ENCODE data around the gene RNF207.

The RNF207 gene

DNA sequence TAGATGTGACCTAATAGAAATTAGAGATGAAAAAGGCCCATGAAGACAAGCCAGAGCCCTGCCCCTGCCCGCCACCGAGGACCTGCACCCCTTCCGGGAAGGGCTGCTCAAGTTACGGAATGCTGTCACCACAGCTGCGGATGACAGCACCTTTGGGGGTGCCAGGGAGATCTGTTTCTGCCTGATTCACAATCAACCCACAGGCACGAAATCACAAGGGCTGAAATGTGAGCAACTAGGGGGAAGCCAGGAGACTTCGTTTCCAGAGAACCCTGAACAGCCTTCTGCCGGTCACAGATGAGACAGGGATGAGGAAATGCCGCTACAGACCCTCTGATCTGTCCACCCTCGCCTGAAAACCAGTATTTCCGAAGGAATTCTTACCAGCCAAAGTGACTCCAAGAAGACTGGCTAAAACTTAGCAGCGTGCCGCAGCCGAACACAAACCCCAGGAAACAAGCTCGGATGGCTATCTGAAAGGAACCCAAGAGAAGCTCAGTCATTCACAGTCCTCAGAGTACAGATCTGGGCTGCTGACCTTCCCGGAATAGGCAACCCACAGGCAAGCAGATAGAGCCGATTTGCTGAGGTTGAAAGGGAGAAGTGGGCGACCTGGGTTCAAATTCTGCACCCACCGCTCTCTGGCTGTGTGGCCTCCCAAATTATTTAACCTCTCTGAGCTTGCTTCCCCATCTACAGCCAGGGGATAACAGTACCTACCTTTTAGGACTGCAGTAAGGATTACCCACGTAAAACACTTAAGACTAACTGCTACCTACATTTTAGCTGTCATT is 28.8 kb downstream of the RNF207 start:
- no peak for DNase-seq

GRCh38 chr1:6235296-6235677 is 29.4 kb downstream of the RNF207 start:
- DNase-seq, result no peak

GRCh38 chr1:6237093-6237492 is 31.2 kb downstream of the RNF207 start:
- DNase-seq, result no peak

- no peak for DNase-seq
Measured at GRCh38 chr1:6239213-6239752, 33.4 kb downstream of the RNF207 start.

GRCh38 chr1:6239950-6240768 is 34.2 kb downstream of the RNF207 start:
- no peak for DNase-seq

DNA sequence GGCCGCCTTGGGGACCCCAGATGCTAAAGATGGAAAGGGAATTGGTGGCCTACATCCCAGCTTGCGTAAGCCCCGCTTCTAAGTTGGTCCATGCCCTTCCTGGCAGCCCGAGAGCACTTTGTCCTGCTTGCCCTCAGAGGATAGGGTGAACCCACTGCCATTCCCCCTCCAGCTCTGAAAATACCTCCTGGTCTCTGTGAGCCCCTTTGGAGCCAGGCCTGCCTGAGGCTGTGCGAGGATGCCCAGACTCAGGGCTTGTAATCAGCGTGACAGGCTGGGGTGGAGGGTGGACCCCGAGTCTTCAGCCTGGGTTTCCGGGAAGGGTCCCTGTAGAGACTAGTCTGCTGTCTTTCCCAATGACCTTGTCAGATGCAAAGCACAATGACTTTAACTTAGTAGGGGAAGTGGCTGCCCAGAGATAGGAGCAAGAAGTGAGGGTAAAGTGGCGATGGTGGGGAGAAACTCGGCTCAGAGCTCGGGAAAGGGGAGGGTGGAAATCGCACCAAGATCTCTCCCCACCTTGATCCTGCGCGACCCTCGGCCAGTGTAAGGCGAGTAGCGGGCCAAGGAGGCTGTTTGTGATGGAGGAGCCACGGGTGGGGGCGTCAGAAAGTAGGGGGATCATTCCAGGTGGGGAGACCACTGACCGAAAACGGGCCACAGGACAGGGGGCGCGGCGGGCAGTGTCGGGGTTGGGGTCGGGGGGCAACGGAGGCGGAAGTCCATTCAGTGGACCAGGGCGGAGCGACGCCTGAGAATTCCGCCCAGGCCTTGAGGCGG is 35.4 kb downstream of the RNF207 start:
- DNase-seq, result no peak

GRCh38 chr1:6241887-6242740 is 36.2 kb downstream of the RNF207 start:
- DNase-seq, result no peak

- DNase-seq, result no peak
Measured at GRCh38 chr1:6243053-6243834, 37.3 kb downstream of the RNF207 start.

GRCh38 chr1:6243993-6244392 is 38.1 kb downstream of the RNF207 start, which contains the start of gene HES3:
Gene HES3, plus strand, starts transcription at chr1:6244179. Its CDS starts 187 bp downstream, at chr1:6244366.
- no peak for DNase-seq

DNA sequence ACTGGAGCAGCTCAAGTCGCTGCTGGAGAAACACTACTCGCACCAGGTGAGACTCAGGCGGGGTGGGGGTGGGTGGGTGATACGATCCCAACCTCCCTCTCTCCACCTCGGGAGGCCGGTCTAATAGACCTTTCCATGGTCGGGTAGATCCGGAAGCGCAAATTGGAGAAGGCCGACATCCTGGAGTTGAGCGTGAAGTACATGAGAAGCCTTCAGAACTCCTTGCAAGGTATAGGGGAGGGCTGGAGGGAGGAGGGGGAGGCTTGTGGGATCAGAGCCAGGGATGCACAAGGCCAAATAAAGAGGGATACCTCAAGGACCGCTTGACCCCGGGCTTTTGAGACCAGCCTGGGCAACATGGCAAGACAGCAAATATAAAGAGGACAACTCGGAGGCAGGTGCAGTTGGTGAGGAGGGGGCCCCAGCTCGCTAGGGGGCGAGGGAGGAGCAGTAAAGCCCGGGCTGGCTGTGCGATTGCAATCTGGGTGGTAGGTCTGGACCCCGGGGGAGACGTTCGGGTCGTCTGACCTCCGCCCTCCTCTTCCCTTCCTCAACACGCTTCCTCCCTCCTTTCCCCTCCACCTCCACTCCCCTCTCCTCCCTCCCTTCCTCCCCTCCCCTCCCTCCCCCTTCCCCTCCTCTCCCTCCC is 38.6 kb downstream of the RNF207 start:
- DNase-seq, result no peak

- DNase-seq, result peak; percentile 88
Measured at GRCh38 chr1:6245086-6245868, 39.4 kb downstream of the RNF207 start.

DNA sequence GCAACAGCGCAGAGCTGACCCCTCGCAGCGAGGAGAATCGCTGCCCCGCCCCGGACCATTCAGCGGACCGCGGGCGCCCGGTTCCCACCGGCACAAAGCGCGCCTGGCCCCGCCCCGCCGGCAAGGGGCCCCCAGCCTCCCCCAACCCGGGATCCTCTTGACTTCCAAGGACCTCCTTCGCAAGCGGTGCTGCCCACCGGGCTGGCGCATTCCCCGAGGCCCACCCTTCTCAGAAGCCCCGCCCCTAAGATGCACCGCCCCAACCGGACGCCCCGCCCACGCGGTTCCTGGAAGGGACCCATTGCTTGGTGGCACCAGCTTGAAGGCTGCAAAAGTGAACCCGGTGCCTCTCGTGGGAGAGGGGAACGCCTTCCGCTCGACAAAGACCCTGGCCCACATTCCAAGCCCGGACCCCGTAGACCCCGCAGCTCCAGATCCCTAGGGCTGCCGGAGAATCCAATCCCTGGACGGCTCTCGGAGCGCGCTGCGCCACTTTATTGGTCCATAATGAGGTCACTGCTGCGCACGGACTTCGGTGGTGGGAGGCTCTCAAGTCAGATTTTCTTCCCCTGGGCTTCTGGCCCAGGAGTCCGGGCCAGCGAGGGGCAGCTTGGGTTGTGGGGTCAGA is 40.1 kb downstream of the RNF207 start:
- DNase-seq, result peak; percentile 56

GRCh38 chr1:6246497-6247467 is 40.9 kb downstream of the RNF207 start:
- DNase-seq, result peak; percentile 82

DNA sequence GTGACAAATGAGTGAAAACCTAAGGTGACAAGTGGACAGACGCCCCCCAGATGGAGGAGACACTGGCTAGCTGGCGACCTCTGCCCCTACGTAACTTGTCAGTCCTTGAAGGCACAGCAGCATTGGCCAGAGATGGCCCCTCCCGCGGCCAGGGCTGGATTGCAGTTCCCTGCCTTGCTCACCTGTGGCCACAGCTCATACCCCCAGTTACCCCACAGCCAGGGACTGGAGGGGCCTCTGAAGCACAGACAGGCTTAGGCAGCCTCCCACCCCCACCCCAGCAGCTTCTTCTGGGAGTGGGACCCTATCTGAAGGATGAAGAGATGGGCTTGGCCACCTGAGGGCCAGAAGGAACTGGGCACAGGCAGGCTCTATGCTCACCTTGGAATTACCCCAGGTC is 41.7 kb downstream of the RNF207 start:
- DNase-seq, result no peak

GRCh38 chr1:6248161-6248776 is 42.4 kb downstream of the RNF207 start:
- no peak for DNase-seq

- no peak for DNase-seq
Measured at GRCh38 chr1:6248932-6249738, 43.2 kb downstream of the RNF207 start.

All from activated CD4-positive, CD25-positive, alpha-beta regulatory T cell treated with anti-CD3 and anti-CD28 coated beads, Interleukin-2, amount 50 U/mL, for 72 hours (primary cell).